ENCODE results near the gene LMO1.

DNA sequence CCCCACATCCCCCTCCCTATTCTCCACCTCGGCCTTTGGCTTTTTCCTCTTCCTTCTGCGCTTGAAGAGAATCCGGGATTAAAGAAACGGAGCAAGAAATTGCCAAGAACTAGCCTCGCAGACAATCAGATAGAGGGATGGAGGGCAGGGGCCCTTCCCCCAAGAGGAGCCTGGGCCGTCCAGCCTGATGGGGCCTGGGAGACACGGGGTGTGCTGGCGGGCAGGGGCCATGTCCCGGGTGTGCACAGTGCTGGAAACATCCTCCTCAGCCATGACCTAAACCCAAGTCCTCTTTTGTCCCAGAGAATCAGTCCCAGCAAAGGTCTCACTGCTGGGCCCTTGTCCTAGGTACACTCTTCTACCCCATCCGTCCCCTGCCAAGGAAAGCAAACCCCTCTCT is 47.7 kb upstream of the LMO1 start:
- TF ChIP-seq CTCF (conservative IDR thresholded peaks at IDR 0.05) = no peak
- no peak for TF ChIP-seq EZH2 (IDR thresholded peaks at IDR 0.05; ENCODE audit: low read depth)

Measured in PC-9 (cell line).